ENCODE data around the gene CEP120.
"Not testable (repeated sequence)": the region's sequence is repeated elsewhere in the genome, so short reads cannot be mapped to it uniquely, and the experiment has no call there.

CEP120 gene

GRCh38 chr5:123340928-123341327, 82.3 kb downstream of the CEP120 start:
- H3K9me3 Mint-ChIP-seq (ENCODE audit: low read depth): no peaks in the 10 kb centered on the region
- H3K27ac Mint-ChIP-seq: no peak overlapping the region
- H3K4me3 Mint-ChIP-seq: no peak overlapping the region
- H3K36me3 Mint-ChIP-seq: peaks cover 3% of the 10 kb centered on the region
- H3K4me1 Mint-ChIP-seq (ENCODE audit: low read depth): no peaks in the 10 kb centered on the region
- H3K27me3 Mint-ChIP-seq: peaks cover 2% of the 10 kb centered on the region

GRCh38 chr5:123308377-123308776, 114.8 kb downstream of the CEP120 start:
- H3K4me1 Mint-ChIP-seq (ENCODE audit: low read depth); H3K4me3 Mint-ChIP-seq; H3K36me3 Mint-ChIP-seq; H3K27ac Mint-ChIP-seq; H3K27me3 Mint-ChIP-seq; H3K9me3 Mint-ChIP-seq (ENCODE audit: low read depth): not testable (repeated sequence)

- no peaks in the 10 kb centered on the region for H3K9me3 Mint-ChIP-seq (ENCODE audit: low read depth)
- no peak overlapping the region for H3K27ac Mint-ChIP-seq
- no peaks in the 10 kb centered on the region for H3K36me3 Mint-ChIP-seq
- H3K27me3 Mint-ChIP-seq: peaks cover 6% of the 10 kb centered on the region
- no peaks in the 10 kb centered on the region for H3K4me1 Mint-ChIP-seq (ENCODE audit: low read depth)
- no peak overlapping the region for H3K4me3 Mint-ChIP-seq
These were observed 117.5 kb downstream of the CEP120 start for GRCh38 chr5:123305751-123306150.

GRCh38 chr5:123304777-123305316, 118.4 kb downstream of the CEP120 start:
- no peak overlapping the region for H3K27ac Mint-ChIP-seq
- no peak overlapping the region for H3K4me3 Mint-ChIP-seq
- peaks cover 6% of the 10 kb centered on the region for H3K27me3 Mint-ChIP-seq
- H3K36me3 Mint-ChIP-seq: no peaks in the 10 kb centered on the region
- peaks cover 4% of the 10 kb centered on the region for H3K9me3 Mint-ChIP-seq (ENCODE audit: low read depth)
- H3K4me1 Mint-ChIP-seq (ENCODE audit: low read depth): no peaks in the 10 kb centered on the region

GRCh38 chr5:123303802-123304201, 119.4 kb downstream of the CEP120 start:
- Mint-ChIP-seq H3K4me1 (ENCODE audit: low read depth) (no peaks in the 10 kb centered on the region), H3K4me3 (no peak overlapping the region), H3K9me3 (ENCODE audit: low read depth) (peaks cover 4% of the 10 kb centered on the region), H3K36me3 (no peaks in the 10 kb centered on the region), H3K27ac (no peak overlapping the region), H3K27me3 (peaks cover 12% of the 10 kb centered on the region)

GRCh38 chr5:123300266-123300665, 122.9 kb downstream of the CEP120 start:
- Mint-ChIP-seq H3K9me3 (ENCODE audit: low read depth) (peaks cover 4% of the 10 kb centered on the region), H3K4me1 (ENCODE audit: low read depth) (no peaks in the 10 kb centered on the region), H3K36me3 (no peaks in the 10 kb centered on the region), H3K4me3 (no peak overlapping the region), H3K27me3 (peaks cover 11% of the 10 kb centered on the region), H3K27ac (no peak overlapping the region)

GRCh38 chr5:123299136-123299535, 124.1 kb downstream of the CEP120 start:
- H3K4me1 Mint-ChIP-seq (ENCODE audit: low read depth): no peaks in the 10 kb centered on the region
- H3K27ac Mint-ChIP-seq: no peak overlapping the region
- H3K9me3 Mint-ChIP-seq (ENCODE audit: low read depth): peaks cover 4% of the 10 kb centered on the region
- no peak overlapping the region for H3K4me3 Mint-ChIP-seq
- H3K27me3 Mint-ChIP-seq: peaks cover 12% of the 10 kb centered on the region
- H3K36me3 Mint-ChIP-seq: no peaks in the 10 kb centered on the region

GRCh38 chr5:123298335-123299030, 124.7 kb downstream of the CEP120 start:
- no peaks in the 10 kb centered on the region for H3K36me3 Mint-ChIP-seq
- H3K9me3 Mint-ChIP-seq (ENCODE audit: low read depth): peaks cover 4% of the 10 kb centered on the region
- H3K4me3 Mint-ChIP-seq: no peak overlapping the region
- H3K27me3 Mint-ChIP-seq: peaks cover 13% of the 10 kb centered on the region
- no peaks in the 10 kb centered on the region for H3K4me1 Mint-ChIP-seq (ENCODE audit: low read depth)
- H3K27ac Mint-ChIP-seq: no peak overlapping the region

GRCh38 chr5:123297866-123298265, 125.3 kb downstream of the CEP120 start:
- H3K9me3 Mint-ChIP-seq (ENCODE audit: low read depth): peaks cover 4% of the 10 kb centered on the region
- no peaks in the 10 kb centered on the region for H3K4me1 Mint-ChIP-seq (ENCODE audit: low read depth)
- no peak overlapping the region for H3K4me3 Mint-ChIP-seq
- peaks cover 13% of the 10 kb centered on the region for H3K27me3 Mint-ChIP-seq
- no peaks in the 10 kb centered on the region for H3K36me3 Mint-ChIP-seq
- H3K27ac Mint-ChIP-seq: no peak overlapping the region

GRCh38 chr5:123297198-123297831, 125.9 kb downstream of the CEP120 start:
- Mint-ChIP-seq H3K36me3 (no peaks in the 10 kb centered on the region), H3K27ac (no peak overlapping the region), H3K27me3 (peaks cover 13% of the 10 kb centered on the region)

More at GRCh38 chr5:123297198-123297831, 125.9 kb downstream of the CEP120 start:
- H3K4me3 Mint-ChIP-seq: no peak overlapping the region
- no peaks in the 10 kb centered on the region for H3K4me1 Mint-ChIP-seq (ENCODE audit: low read depth)
- H3K9me3 Mint-ChIP-seq (ENCODE audit: low read depth): peaks cover 4% of the 10 kb centered on the region

Data from activated naive CD8-positive, alpha-beta T cell (primary cell).